Prostate gland (tissue), 2 donors: Measurements from ENCODE around the gene NOD2. TPM values are rescaled to one million over a fixed set of nuclear protein-coding genes. Genes with fewer than 3 reads are reported as not detected.

ENCODE experiments used
- DNase-seq: peaks from one replicate; pipeline ENCODE4 v3.0.0-alpha.2; 2019; ENCODE audit warnings: low spot score
- H3K27ac ChIP-seq, 2 donors: fragments of 200-600 bp; sonication (generic); 2 replicates each; pipeline ENCODE4 v1.5.1; 2017 to 2019
- H3K27me3 ChIP-seq: fragments of 200-600 bp; sonication (generic); replicated peaks from 2 replicates; pipeline ENCODE4 v1.5.1; 2019; ENCODE audit not compliant: insufficient read depth
- H3K36me3 ChIP-seq, 2 donors: fragments of 200-600 bp; sonication (generic); 1 replicate in 1 of 2; 2 replicates in 1 of 2; pipeline versions ENCODE4 v1.5.1 to v1.8.1; 2017 to 2019
- H3K4me1 ChIP-seq: fragments of 200-600 bp; sonication (generic); replicated peaks from 2 replicates; pipeline ENCODE4 v1.5.1; 2019
- H3K4me3 ChIP-seq, 2 donors: fragments of 200-600 bp; sonication (generic); 2 replicates each; pipeline ENCODE4 v1.5.1; 2017 to 2019
- H3K9me3 ChIP-seq: fragments of 200-600 bp; sonication (generic); 2 replicates; pipeline ENCODE4 v1.5.1; 2017
- POLR2A ChIP-seq: fragments of 450-650 bp; IDR thresholded peaks from one replicate; pipeline ENCODE4 v1.6.1; 2016; ENCODE audit warnings: antibody characterized with exemption, mild to moderate bottlenecking
- POLR2AphosphoS5 ChIP-seq: sonication (generic); formaldehyde crosslinking; IDR thresholded peaks from one replicate; pipeline ENCODE4 v1.6.1; 2017; ENCODE audit warnings: antibody characterized with exemption
- WGBS: methylation state at CpG from one replicate; pipeline ENCODE4 v1.1.5; 2018; 5-methylcytosine and 5-hydroxymethylcytosine counted together
- intact Hi-C: fragments of 100-400 bp; cut with DNase I; formaldehyde crosslinking; loops from one replicate; pipeline ENCODE4 v1.14.2; 2022
- total RNA-seq, 2 donors: library from RNA; depleted of rRNA; stranded (reverse); fragments of >200 nt; gene quantifications; one replicate each; pipeline ENCODE4 v1.1.0, GENCODE V29; 2016
- TF ChIP-seq, protein P1 (sequence below), 4 experiments: fragments of 200-600 bp in 2 of 4; fragments of 450-650 bp in 2 of 4; sonication (generic) in 2 of 4; IDR thresholded peaks; 1 replicate in 3 of 4; 2 replicates in 1 of 4; pipeline ENCODE4 v1.5.1; 2016 to 2019; ENCODE audit warnings: antibody characterized with exemption in 4 of 4, mild to moderate bottlenecking in 2 of 4, moderate library complexity in 2 of 4

The NOD2 gene
- total RNA-seq, 2 donors from 2014 or later = 2.8 to 5.6 TPM

DNA sequence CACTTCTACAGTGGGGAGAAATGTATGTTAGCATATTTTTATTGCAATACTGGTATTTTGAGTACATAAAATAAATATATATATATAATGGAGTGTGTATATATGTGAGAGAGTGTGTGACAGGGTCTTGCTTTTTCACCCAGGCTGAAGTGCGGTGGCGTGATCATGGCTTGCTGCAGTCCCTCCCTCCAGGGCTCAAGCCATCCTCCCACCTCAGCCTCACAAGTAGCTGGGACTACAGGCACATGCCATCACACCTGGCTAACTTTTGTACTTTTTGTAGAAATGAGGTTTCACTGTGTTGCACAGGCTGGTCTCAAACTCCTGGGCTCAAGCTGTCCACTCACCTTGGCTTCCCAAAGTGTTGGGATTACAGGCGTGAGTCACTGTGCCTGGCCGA lies 52.5 kb downstream of the NOD2 start:
- no peak for TF ChIP-seq POLR2AphosphoS5
- TF ChIP-seq, protein P1, sequence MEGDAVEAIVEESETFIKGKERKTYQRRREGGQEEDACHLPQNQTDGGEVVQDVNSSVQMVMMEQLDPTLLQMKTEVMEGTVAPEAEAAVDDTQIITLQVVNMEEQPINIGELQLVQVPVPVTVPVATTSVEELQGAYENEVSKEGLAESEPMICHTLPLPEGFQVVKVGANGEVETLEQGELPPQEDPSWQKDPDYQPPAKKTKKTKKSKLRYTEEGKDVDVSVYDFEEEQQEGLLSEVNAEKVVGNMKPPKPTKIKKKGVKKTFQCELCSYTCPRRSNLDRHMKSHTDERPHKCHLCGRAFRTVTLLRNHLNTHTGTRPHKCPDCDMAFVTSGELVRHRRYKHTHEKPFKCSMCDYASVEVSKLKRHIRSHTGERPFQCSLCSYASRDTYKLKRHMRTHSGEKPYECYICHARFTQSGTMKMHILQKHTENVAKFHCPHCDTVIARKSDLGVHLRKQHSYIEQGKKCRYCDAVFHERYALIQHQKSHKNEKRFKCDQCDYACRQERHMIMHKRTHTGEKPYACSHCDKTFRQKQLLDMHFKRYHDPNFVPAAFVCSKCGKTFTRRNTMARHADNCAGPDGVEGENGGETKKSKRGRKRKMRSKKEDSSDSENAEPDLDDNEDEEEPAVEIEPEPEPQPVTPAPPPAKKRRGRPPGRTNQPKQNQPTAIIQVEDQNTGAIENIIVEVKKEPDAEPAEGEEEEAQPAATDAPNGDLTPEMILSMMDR (IDR thresholded peaks at IDR 0.05) = no peak
- no peak for TF ChIP-seq POLR2A
- no peaks in the 10 kb centered on the region for H3K36me3 ChIP-seq
- 76% methylated on average over 4 of the region's 4 CpGs for WGBS
- no peaks in the 10 kb centered on the region for H3K27me3 ChIP-seq
- no peak overlapping the region for H3K27ac ChIP-seq
- no peak for DNase-seq
- intact Hi-C loops = loop anchor here (5.0 to 10.0 kb wide), 2 partner anchors 79 to 381 kb away; partner anchors contain the start of gene BRD7
- H3K4me1 ChIP-seq = no peaks in the 10 kb centered on the region
- no peak overlapping the region for H3K4me3 ChIP-seq
- H3K9me3 ChIP-seq = no peaks in the 10 kb centered on the region

DNA sequence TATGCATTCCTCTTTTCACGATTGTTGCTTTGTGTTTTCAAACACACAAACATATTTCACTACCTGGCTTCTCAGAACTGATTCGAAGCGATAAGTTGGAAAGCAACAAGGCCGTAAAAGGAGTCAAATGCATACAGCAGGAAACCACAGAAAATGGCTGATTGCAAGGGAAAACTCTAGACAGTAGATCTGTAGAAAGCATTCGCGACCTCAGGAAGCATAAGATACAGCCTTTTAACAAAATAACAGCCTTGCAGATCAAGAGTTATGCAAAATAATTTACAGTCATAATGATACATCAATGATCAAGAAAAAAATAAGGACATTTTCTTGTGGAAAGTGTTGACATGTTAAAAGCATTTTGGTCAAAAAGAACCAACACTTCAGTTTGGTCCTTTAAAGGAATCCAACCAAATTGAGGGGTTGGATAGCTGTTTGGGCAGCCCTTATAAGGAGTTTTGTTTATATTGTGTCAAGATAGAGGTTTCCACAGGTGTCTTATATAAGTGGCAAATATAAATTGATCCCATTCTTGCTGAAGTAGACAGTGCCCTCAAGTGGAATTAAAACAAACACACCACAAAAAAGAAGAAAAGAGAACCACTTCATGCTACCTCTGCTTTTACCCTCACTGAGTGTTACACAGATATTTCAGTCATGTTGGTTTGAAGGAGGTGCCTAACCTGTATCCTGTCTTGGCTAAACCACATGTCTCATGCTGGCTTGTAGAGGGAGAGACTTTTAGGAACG lies 54.0 kb downstream of the NOD2 start:
- Histone ChIP-seq H3K4me3 (no peak overlapping the region), H3K27ac (no peak overlapping the region), H3K9me3 (no peaks in the 10 kb centered on the region), H3K4me1 (no peaks in the 10 kb centered on the region), H3K27me3 (no peaks in the 10 kb centered on the region), H3K36me3 (no peaks in the 10 kb centered on the region)
- TF ChIP-seq POLR2AphosphoS5 = no peak
- TF ChIP-seq, protein P1 (IDR thresholded peaks at IDR 0.05) = peak in 2 of 4 experiments; percentile 47 to 52
- no peak for DNase-seq
- 31% methylated on average over 7 of the region's 7 CpGs for WGBS
- intact Hi-C loops = loop anchor here (5.0 to 10.0 kb wide), 2 partner anchors 80 to 383 kb away; partner anchors contain the start of gene BRD7

DNA sequence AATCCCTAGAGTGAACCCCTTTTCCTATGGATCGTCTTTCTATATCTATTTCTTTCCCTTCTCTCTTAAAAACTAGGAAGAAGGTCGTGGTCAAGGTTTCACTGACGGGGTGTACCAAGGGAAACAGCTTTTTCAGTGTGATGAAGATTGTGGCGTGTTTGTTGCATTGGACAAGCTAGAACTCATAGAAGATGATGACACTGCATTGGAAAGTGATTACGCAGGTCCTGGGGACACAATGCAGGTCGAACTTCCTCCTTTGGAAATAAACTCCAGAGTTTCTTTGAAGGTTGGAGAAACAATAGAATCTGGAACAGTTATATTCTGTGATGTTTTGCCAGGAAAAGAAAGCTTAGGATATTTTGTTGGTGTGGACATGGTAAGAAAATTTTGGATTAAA lies 58.1 kb downstream of the NOD2 start:
- H3K27me3 ChIP-seq = no peaks in the 10 kb centered on the region
- intact Hi-C loops = loop anchor here (5.0 kb wide), 1 partner anchor 56 kb away; no protein-coding TSS in a partner anchor
- no peaks in the 10 kb centered on the region for H3K36me3 ChIP-seq
- H3K4me1 ChIP-seq = no peaks in the 10 kb centered on the region
- no peak for DNase-seq
- H3K9me3 ChIP-seq = no peaks in the 10 kb centered on the region
- peak; percentile 6 for TF ChIP-seq POLR2AphosphoS5
- no peak for TF ChIP-seq POLR2A
- TF ChIP-seq, protein P1 (IDR thresholded peaks at IDR 0.05) = no peak
- no peak overlapping the region for H3K27ac ChIP-seq
- no peak overlapping the region for H3K4me3 ChIP-seq
- 71% methylated on average over 6 of the region's 6 CpGs for WGBS

DNA sequence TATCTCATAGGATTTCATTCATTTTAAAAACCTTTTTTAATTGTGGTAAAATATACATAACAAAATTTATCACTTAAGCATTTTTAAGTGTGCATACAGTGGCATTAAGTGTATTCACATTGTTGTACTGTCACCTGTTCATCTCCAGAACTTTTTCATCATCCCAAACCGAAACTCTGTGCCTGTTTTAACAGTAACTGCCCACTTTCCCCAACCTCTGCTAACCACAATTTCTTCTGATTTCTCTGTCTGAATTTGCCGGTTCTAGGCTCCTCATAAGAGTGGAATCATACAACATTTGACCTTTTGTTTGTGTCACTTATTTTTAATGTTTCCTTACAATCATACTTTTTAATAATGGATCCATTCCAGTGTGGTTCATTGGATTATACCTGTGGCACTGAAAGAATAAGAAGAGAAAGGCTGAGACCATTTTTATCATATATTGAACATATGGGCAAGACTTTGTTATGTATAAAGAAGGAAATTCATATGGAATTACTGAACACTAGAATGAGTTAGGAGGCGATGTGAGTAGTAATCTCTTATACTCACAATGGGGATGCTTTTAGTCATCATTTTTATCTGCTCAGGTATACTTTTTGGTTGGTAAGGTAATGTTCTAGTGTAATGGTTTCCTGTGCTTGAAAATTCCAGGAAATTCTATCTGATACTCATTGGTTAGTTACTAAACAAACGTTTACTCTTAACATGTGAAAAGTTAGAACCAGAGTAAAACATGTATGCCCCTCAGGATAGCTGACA lies 59.2 kb downstream of the NOD2 start:
- DNase-seq = no peak
- intact Hi-C loops = loop anchor here (5.0 kb wide), 1 partner anchor 55 kb away; no protein-coding TSS in a partner anchor
- Histone ChIP-seq H3K9me3 (no peaks in the 10 kb centered on the region), H3K4me1 (no peaks in the 10 kb centered on the region), H3K27me3 (no peaks in the 10 kb centered on the region), H3K36me3 (no peaks in the 10 kb centered on the region), H3K27ac (no peak overlapping the region), H3K4me3 (no peak overlapping the region)
- 86% methylated on average over 4 of the region's 4 CpGs for WGBS
- TF ChIP-seq, protein P1 (IDR thresholded peaks at IDR 0.05) = no peak
- no peak for TF ChIP-seq POLR2A
- no peak for TF ChIP-seq POLR2AphosphoS5
